ENCODE results near the gene RASSF10. TPM values are rescaled to one million over a fixed set of nuclear protein-coding genes. Genes with fewer than 3 reads are reported as not detected.

The RASSF10 gene
- total RNA-seq, 6 experiments from 2014 or later: not detected

- DNase-seq: no peak
- Mint-ChIP-seq H3K27ac (no peak overlapping the region), H3K36me3 (ENCODE audit: low read depth) (no peaks in the 10 kb centered on the region), H3K4me3 (no peak overlapping the region), H3K9me3 (no peaks in the 10 kb centered on the region), H3K27me3 (ENCODE audit: insufficient read depth) (peaks cover 14% of the 10 kb centered on the region), H3K4me1 (ENCODE audit: low read depth) (no peaks in the 10 kb centered on the region)
- no peak for TF ChIP-seq CTCF (IDR thresholded peaks at IDR 0.05)
Observed at GRCh38 chr11:13028322-13028721, 19.2 kb downstream of the RASSF10 start.

- Mint-ChIP-seq H3K9me3 (no peaks in the 10 kb centered on the region), H3K27ac (no peak overlapping the region), H3K4me3 (no peak overlapping the region), H3K4me1 (ENCODE audit: low read depth) (no peaks in the 10 kb centered on the region), H3K27me3 (ENCODE audit: insufficient read depth) (peaks cover 13% of the 10 kb centered on the region), H3K36me3 (ENCODE audit: low read depth) (no peaks in the 10 kb centered on the region)
- TF ChIP-seq CTCF (IDR thresholded peaks at IDR 0.05): no peak
- DNase-seq: no peak
Observed at GRCh38 chr11:13029872-13030271, 20.8 kb downstream of the RASSF10 start.

GRCh38 chr11:13030857-13031256, 21.7 kb downstream of the RASSF10 start:
- Mint-ChIP-seq H3K4me1 (ENCODE audit: low read depth) (no peaks in the 10 kb centered on the region), H3K4me3 (no peak overlapping the region), H3K36me3 (ENCODE audit: low read depth) (no peaks in the 10 kb centered on the region), H3K27ac (no peak overlapping the region), H3K27me3 (ENCODE audit: insufficient read depth) (peaks cover 19% of the 10 kb centered on the region), H3K9me3 (no peaks in the 10 kb centered on the region)
- DNase-seq: no peak
- no peak for TF ChIP-seq CTCF (IDR thresholded peaks at IDR 0.05)

- Mint-ChIP-seq H3K9me3 (no peaks in the 10 kb centered on the region), H3K4me3 (no peak overlapping the region), H3K27ac (no peak overlapping the region), H3K36me3 (ENCODE audit: low read depth) (no peaks in the 10 kb centered on the region), H3K4me1 (ENCODE audit: low read depth) (no peaks in the 10 kb centered on the region), H3K27me3 (ENCODE audit: insufficient read depth) (peaks cover 19% of the 10 kb centered on the region)
- no peak for TF ChIP-seq CTCF (IDR thresholded peaks at IDR 0.05)
- DNase-seq: no peak
Observed at GRCh38 chr11:13031349-13031748, 22.2 kb downstream of the RASSF10 start.

- 0 out of 2 replicates have a peak, but pooled peaks cover 6% of the 10 kb centered on the region for H3K4me1 Mint-ChIP-seq (ENCODE audit: low read depth)
- no peak overlapping the region for H3K27ac Mint-ChIP-seq
- H3K36me3 Mint-ChIP-seq (ENCODE audit: low read depth): no peaks in the 10 kb centered on the region
- H3K4me3 Mint-ChIP-seq: no peak overlapping the region
- DNase-seq: no peak
- TF ChIP-seq CTCF (IDR thresholded peaks at IDR 0.05): no peak
- peaks cover 15% of the 10 kb centered on the region for H3K27me3 Mint-ChIP-seq (ENCODE audit: insufficient read depth)
- no peaks in the 10 kb centered on the region for H3K9me3 Mint-ChIP-seq
Observed at GRCh38 chr11:13033760-13034533, 24.8 kb downstream of the RASSF10 start.
